Endothelial cell of umbilical vein (primary cell): ENCODE results near the gene KCP. TPM values are rescaled to one million over a fixed set of nuclear protein-coding genes. Genes with fewer than 3 reads are reported as not detected.

ENCODE experiments used
- BruUV-seq: library from RNA; stranded (reverse); fragments of 400-500 nt; replicated peaks from 2 replicates; lab custom pipeline; 2021; lab: Mats Ljungman, UMichigan
- CTCF ChIA-PET: fragments of 300-600, 350-600 bp; sonication (Branson Sonifier 250); formaldehyde crosslinking; loops from one replicate; lab custom pipeline; 2021; ENCODE audit warnings: antibody characterized with exemption, inconsistent platforms; lab: Charles Lee
- POLR2A ChIA-PET: fragments of 300-600, 350-600 bp; sonication (Branson Sonifier 250); formaldehyde crosslinking; loops from one replicate; lab custom pipeline; 2021; ENCODE audit warnings: antibody characterized with exemption, inconsistent platforms; lab: Charles Lee
- DNase-seq: peaks from one replicate; pipeline ENCODE4 v3.0.0-alpha.2; 2011; ENCODE audit warnings: low read depth, low spot score
- FAIRE-seq: peaks from 2 replicates; lab custom pipeline; 2011; peaks lifted over from hg19 to GRCh38; lab: Jason Lieb, UNC
- H2AFZ ChIP-seq: 2 replicates; pipeline ENCODE4 v1.6.0; 2012; ENCODE audit warnings: low read depth, low read length, control low read depth, inconsistent platforms
- H3K27ac ChIP-seq: 2 replicates; pipeline ENCODE4 v1.5.1; 2011; ENCODE audit warnings: low read depth, mild to moderate bottlenecking, control low read depth, low read length, moderate library complexity; ENCODE audit not compliant: insufficient read depth
- H3K27me3 ChIP-seq, 2 experiments: 2 replicates each; pipeline versions ENCODE4 v1.6.0 to v1.6.1; 2011; ENCODE audit warnings: low read length in 2 of 2, mixed read lengths in 1 of 2; ENCODE audit not compliant: control insufficient read depth in 2 of 2, insufficient read depth in 2 of 2
- H3K36me3 ChIP-seq, 2 experiments: 2 replicates in 1 of 2; 3 replicates in 1 of 2; pipeline ENCODE4 v1.5.1; 2011; ENCODE audit warnings: low read length in 2 of 2, mild to moderate bottlenecking in 1 of 2, moderate library complexity in 1 of 2; ENCODE audit not compliant: control insufficient read depth in 2 of 2, insufficient read depth in 2 of 2; ENCODE audit errors: extremely low read depth in 1 of 2
- H3K4me1 ChIP-seq: 3 replicates; pipeline ENCODE4 v1.5.1; 2011; ENCODE audit warnings: mild to moderate bottlenecking, low read length; ENCODE audit not compliant: control insufficient read depth, insufficient read depth; ENCODE audit errors: extremely low read depth
- H3K4me2 ChIP-seq: 2 replicates; pipeline ENCODE4 v1.6.1; 2011; ENCODE audit warnings: low read length, control low read depth, mixed read lengths; ENCODE audit not compliant: insufficient read depth
- H3K4me3 ChIP-seq, 3 experiments: fragments of 200-600 bp in 1 of 3; sonication (generic), shearing (Covaris generic) in 1 of 3; replicated peaks in 1 of 3; 2 replicates each; pipeline ENCODE4 v1.5.1; 2011 to 2016; ENCODE audit warnings: control low read depth in 3 of 3, low read length in 3 of 3, mild to moderate bottlenecking in 2 of 3, inconsistent platforms in 1 of 3, low read depth in 1 of 3, moderate library complexity in 1 of 3; ENCODE audit not compliant: insufficient read depth in 1 of 3
- H3K79me2 ChIP-seq: 2 replicates; pipeline ENCODE4 v1.6.0; 2012; ENCODE audit warnings: low read length, inconsistent platforms; ENCODE audit not compliant: control insufficient read depth, insufficient read depth
- H3K9ac ChIP-seq: replicated peaks from 2 replicates; pipeline ENCODE3; 2011; ENCODE audit warnings: low read length, control low read depth; ENCODE audit not compliant: insufficient read depth; ENCODE audit errors: extremely low read depth
- H3K9me1 ChIP-seq: replicated peaks from 3 replicates; pipeline ENCODE4 v1.6.0; 2011; ENCODE audit warnings: mild to moderate bottlenecking, low read length; ENCODE audit not compliant: control insufficient read depth, insufficient read depth; ENCODE audit errors: extremely low read depth
- H3K9me3 ChIP-seq: replicated peaks from 2 replicates; pipeline ENCODE4 v1.5.1; 2012; ENCODE audit warnings: low read length, inconsistent platforms; ENCODE audit not compliant: control insufficient read depth, insufficient read depth
- H4K20me1 ChIP-seq: replicated peaks from 2 replicates; pipeline ENCODE3; 2011; ENCODE audit warnings: mild to moderate bottlenecking, low read length; ENCODE audit not compliant: control insufficient read depth, insufficient read depth; ENCODE audit errors: extremely low read depth
- CTCF ChIP-seq, 2 donors: IDR thresholded peaks; 1 replicate in 1 of 2; 2 replicates in 1 of 2; pipeline ENCODE4 v1.5.1; 2011; ENCODE audit warnings: low read length in 2 of 2, mild to moderate bottlenecking in 2 of 2, moderate library complexity in 2 of 2, control low read depth in 1 of 2, inconsistent platforms in 1 of 2, low read depth in 1 of 2; ENCODE audit not compliant: insufficient read depth in 1 of 2; ENCODE audit errors: extremely low read depth in 1 of 2
- EZH2 ChIP-seq: IDR thresholded peaks from 2 replicates; pipeline ENCODE4 v1.6.1; 2012; ENCODE audit warnings: borderline replicate concordance, low read depth, mild to moderate bottlenecking, moderate library complexity, low read length, inconsistent platforms; ENCODE audit not compliant: severe bottlenecking
- FOS ChIP-seq: IDR thresholded peaks from 2 replicates; pipeline ENCODE4 v1.6.1; 2011; ENCODE audit warnings: mild to moderate bottlenecking, low read length, moderate library complexity, borderline replicate concordance; ENCODE audit not compliant: insufficient read depth
- GATA2 ChIP-seq: IDR thresholded peaks from 2 replicates; pipeline ENCODE4 v1.7.0; 2011; ENCODE audit warnings: low read depth, mild to moderate bottlenecking, moderate library complexity, mixed read lengths, low read length; ENCODE audit not compliant: insufficient read length, insufficient read depth
- JUN ChIP-seq: IDR thresholded peaks from 2 replicates; pipeline ENCODE4 v1.6.1; 2011; ENCODE audit warnings: borderline replicate concordance, low read depth; ENCODE audit not compliant: insufficient read length, insufficient read depth
- MYC ChIP-seq: IDR thresholded peaks from one replicate; pipeline ENCODE4 v1.6.1; 2011; ENCODE audit warnings: mild to moderate bottlenecking, low read depth, low read length
- POLR2A ChIP-seq: IDR thresholded peaks from 2 replicates; pipeline ENCODE4 v1.6.1; 2012; ENCODE audit warnings: low read depth, mild to moderate bottlenecking, control low read depth, low read length
- POLR2AphosphoS5 ChIP-seq: IDR thresholded peaks from 2 replicates; pipeline ENCODE4 v1.6.1; 2012; ENCODE audit warnings: low read depth, mild to moderate bottlenecking, control low read depth, low read length, moderate library complexity; ENCODE audit not compliant: insufficient read depth
- dilution Hi-C: fragments of 300-500 bp; cut with MboI; formaldehyde crosslinking; loops from one replicate; pipeline ENCODE4 v1.15.0; 2019; ENCODE audit warnings: low sequenced_read_pairs; ENCODE audit not compliant: extremely low pct_ligation_motif_present
- intact Hi-C: fragments of 100-400 bp; cut with micrococcal nuclease; formaldehyde crosslinking; loops from one replicate; pipeline ENCODE4 v1.10.0; 2022
- polyA plus RNA-seq, 4 experiments: library from polyadenylated mRNA; depleted of rRNA in 3 of 4; stranded (reverse) in 3 of 4; unstranded in 1 of 4; fragments of >200 nt; gene quantifications; 2 replicates each; pipeline versions ENCODE4 v1.2.1 to v1.2.3, GENCODE V29; 2011 to 2012; ENCODE audit warnings: missing spikeins in 1 of 4
- total RNA-seq: library from RNA; stranded (reverse); gene quantifications from 2 replicates; pipeline ENCODE4 v1.2.3, GENCODE V29; 2021
- TF ChIP-seq, protein P1 (sequence below): IDR thresholded peaks from 2 replicates; pipeline ENCODE4 v1.6.1; 2011; ENCODE audit not compliant: insufficient read depth, insufficient read length

Gene KCP
- total and polyA plus RNA-seq, 2 donors (not counting 3 experiments of a cell fraction or from before 2014, with no cell fraction given): not detected

GRCh38 chr7:128921866-128922440, 11.4 kb upstream of the KCP start:
- H4K20me1 ChIP-seq: no peaks in the 10 kb centered on the region
- H3K4me1 ChIP-seq: no peaks in the 10 kb centered on the region
- H2AFZ ChIP-seq: no peak overlapping the region
- ChIA-PET CTCF (interaction anchor here (2.1 to 2.3 kb wide), 3 partner anchors 26 to 169 kb away, joined by 5 to 7 read pairs (median 6); no protein-coding TSS in a partner anchor), POLR2A (no interaction called here)
- H3K27me3 ChIP-seq: peaks cover 22 to 24% of the 10 kb centered on the region in 2 experiments
- H3K4me2 ChIP-seq: no peak overlapping the region
- H3K79me2 ChIP-seq: no peaks in the 10 kb centered on the region
- FAIRE-seq: no peak
- no peak for TF ChIP-seq FOS
- TF ChIP-seq CTCF (IDR thresholded peaks at IDR 0.05; ENCODE audit: extremely low read depth in 1 of 2, insufficient read depth in 1 of 2, low read depth in 1 of 2, low read length in 2 of 2): no peak
- no peak for TF ChIP-seq JUN
- TF ChIP-seq POLR2A: no peak
- no peak for TF ChIP-seq GATA2
- no peak for TF ChIP-seq MYC
- no peak for TF ChIP-seq EZH2
- TF ChIP-seq, protein P1, sequence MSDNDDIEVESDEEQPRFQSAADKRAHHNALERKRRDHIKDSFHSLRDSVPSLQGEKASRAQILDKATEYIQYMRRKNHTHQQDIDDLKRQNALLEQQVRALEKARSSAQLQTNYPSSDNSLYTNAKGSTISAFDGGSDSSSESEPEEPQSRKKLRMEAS: no peak
- TF ChIP-seq POLR2AphosphoS5: no peak
- DNase-seq: no peak
- no peaks in the 10 kb centered on the region for H3K36me3 ChIP-seq
- H3K27ac ChIP-seq: no peak overlapping the region
- no peak overlapping the region for H3K9ac ChIP-seq
- dilution Hi-C loops (no loop called here), intact Hi-C loops (no loop called here)
- no peak overlapping the region for H3K4me3 ChIP-seq
- BruUV-seq: no TSS peak
- H3K9me1 ChIP-seq: no peaks in the 10 kb centered on the region
- H3K9me3 ChIP-seq: no peaks in the 10 kb centered on the region
